Ishikawa (cell line): Measurements from ENCODE around the gene USP20.

Source experiments
- CEBPB ChIP-seq: IDR thresholded peaks from 2 replicates; pipeline ENCODE4 v1.6.1; 2012
- CREB1 ChIP-seq: IDR thresholded peaks from 2 replicates; pipeline ENCODE4 v1.6.1; 2012; ENCODE audit warnings: low read depth
- EGR1 ChIP-seq: IDR thresholded peaks from 2 replicates; pipeline ENCODE4 v1.6.1; 2012
- EP300 ChIP-seq: IDR thresholded peaks from 2 replicates; pipeline ENCODE4 v1.6.1; 2012; ENCODE audit warnings: borderline replicate concordance
- FOXM1 ChIP-seq: IDR thresholded peaks from 2 replicates; pipeline ENCODE4 v1.6.1; 2012; ENCODE audit warnings: low read depth, borderline replicate concordance
- NFIC ChIP-seq: IDR thresholded peaks from 2 replicates; pipeline ENCODE4 v1.6.1; 2012
- RAD21 ChIP-seq: IDR thresholded peaks from 2 replicates; pipeline ENCODE4 v1.6.1; 2012; ENCODE audit warnings: low read depth
- TAF1 ChIP-seq: IDR thresholded peaks from 2 replicates; pipeline ENCODE4 v1.6.1; 2012; ENCODE audit warnings: low read depth, mild to moderate bottlenecking
- TCF12 ChIP-seq: IDR thresholded peaks from 2 replicates; pipeline ENCODE4 v1.6.1; 2012; ENCODE audit warnings: low read depth
- TEAD4 ChIP-seq: IDR thresholded peaks from 2 replicates; pipeline ENCODE4 v1.6.1; 2012
- YY1 ChIP-seq: IDR thresholded peaks from 2 replicates; pipeline ENCODE4 v1.6.1; 2012; ENCODE audit warnings: low read depth
- ZBTB7A ChIP-seq: IDR thresholded peaks from 2 replicates; pipeline ENCODE4 v1.6.1; 2012; ENCODE audit warnings: low read depth
- TF ChIP-seq, protein P1 (sequence below): IDR thresholded peaks from 2 replicates; pipeline ENCODE4 v1.6.1; 2012
- TF ChIP-seq, protein P2 (sequence below): IDR thresholded peaks from 2 replicates; pipeline ENCODE4 v1.6.1; 2012; ENCODE audit warnings: low read depth, mild to moderate bottlenecking
- TF ChIP-seq, protein P3 (sequence below): IDR thresholded peaks from 2 replicates; pipeline ENCODE4 v1.6.1; 2012

Gene USP20

DNA sequence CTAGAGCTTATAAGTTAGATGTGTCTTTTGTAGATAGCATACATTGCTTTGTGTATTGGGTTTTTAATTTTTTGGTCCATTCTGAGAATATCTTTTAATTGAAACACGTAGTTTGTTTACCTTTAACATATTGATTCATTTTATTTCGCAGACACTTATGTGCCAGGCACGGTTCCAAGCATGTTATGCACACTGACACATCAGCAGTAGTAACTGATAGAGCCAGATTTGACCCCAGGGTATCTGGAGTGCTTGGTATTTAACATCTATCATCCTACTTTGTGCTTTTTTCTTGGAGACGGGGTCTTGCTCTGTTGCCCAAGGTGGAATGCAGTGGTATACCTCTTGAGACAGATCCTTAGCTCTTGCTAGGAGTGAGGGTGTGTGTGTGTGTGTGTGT, 71.9 kb downstream of the USP20 start:
- TF ChIP-seq TCF12, result no peak
- no peak for TF ChIP-seq YY1
- no peak for TF ChIP-seq TAF1
- TF ChIP-seq NFIC, result no peak
- TF ChIP-seq EP300, result no peak
- TF ChIP-seq CREB1, result no peak
- TF ChIP-seq RAD21, result no peak
- TF ChIP-seq FOXM1, result no peak
- TF ChIP-seq EGR1, result no peak
- no peak for TF ChIP-seq TEAD4
- TF ChIP-seq, protein P1, sequence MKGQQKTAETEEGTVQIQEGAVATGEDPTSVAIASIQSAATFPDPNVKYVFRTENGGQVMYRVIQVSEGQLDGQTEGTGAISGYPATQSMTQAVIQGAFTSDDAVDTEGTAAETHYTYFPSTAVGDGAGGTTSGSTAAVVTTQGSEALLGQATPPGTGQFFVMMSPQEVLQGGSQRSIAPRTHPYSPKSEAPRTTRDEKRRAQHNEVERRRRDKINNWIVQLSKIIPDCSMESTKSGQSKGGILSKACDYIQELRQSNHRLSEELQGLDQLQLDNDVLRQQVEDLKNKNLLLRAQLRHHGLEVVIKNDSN, result no peak
- TF ChIP-seq ZBTB7A, result no peak
- TF ChIP-seq, protein P2, sequence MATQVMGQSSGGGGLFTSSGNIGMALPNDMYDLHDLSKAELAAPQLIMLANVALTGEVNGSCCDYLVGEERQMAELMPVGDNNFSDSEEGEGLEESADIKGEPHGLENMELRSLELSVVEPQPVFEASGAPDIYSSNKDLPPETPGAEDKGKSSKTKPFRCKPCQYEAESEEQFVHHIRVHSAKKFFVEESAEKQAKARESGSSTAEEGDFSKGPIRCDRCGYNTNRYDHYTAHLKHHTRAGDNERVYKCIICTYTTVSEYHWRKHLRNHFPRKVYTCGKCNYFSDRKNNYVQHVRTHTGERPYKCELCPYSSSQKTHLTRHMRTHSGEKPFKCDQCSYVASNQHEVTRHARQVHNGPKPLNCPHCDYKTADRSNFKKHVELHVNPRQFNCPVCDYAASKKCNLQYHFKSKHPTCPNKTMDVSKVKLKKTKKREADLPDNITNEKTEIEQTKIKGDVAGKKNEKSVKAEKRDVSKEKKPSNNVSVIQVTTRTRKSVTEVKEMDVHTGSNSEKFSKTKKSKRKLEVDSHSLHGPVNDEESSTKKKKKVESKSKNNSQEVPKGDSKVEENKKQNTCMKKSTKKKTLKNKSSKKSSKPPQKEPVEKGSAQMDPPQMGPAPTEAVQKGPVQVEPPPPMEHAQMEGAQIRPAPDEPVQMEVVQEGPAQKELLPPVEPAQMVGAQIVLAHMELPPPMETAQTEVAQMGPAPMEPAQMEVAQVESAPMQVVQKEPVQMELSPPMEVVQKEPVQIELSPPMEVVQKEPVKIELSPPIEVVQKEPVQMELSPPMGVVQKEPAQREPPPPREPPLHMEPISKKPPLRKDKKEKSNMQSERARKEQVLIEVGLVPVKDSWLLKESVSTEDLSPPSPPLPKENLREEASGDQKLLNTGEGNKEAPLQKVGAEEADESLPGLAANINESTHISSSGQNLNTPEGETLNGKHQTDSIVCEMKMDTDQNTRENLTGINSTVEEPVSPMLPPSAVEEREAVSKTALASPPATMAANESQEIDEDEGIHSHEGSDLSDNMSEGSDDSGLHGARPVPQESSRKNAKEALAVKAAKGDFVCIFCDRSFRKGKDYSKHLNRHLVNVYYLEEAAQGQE, result no peak
- TF ChIP-seq, protein P3, sequence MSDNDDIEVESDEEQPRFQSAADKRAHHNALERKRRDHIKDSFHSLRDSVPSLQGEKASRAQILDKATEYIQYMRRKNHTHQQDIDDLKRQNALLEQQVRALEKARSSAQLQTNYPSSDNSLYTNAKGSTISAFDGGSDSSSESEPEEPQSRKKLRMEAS, result no peak
- no peak for TF ChIP-seq CEBPB

DNA sequence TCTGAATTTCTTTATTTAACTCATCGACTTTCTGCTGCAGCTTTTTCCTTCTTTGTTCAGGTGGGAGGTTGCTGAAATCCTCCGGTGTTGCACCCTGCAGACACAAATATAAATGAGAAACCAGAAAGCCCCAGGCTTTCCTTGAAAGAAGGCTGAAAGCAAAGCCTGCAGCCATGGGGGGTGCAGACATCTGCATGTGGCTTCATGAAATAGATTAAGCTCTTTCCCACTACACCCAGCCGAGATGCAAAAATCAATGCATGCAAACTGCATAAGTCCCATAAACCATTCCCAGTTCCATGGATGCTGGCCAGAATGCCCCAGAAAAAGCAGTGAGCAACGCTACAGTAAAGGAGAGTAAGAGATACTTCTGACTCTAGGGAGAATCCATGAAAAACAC, 73.6 kb downstream of the USP20 start:
- TF ChIP-seq TAF1 (no peak), YY1 (no peak), TCF12 (no peak), EP300 (no peak), FOXM1 (no peak)

DNA sequence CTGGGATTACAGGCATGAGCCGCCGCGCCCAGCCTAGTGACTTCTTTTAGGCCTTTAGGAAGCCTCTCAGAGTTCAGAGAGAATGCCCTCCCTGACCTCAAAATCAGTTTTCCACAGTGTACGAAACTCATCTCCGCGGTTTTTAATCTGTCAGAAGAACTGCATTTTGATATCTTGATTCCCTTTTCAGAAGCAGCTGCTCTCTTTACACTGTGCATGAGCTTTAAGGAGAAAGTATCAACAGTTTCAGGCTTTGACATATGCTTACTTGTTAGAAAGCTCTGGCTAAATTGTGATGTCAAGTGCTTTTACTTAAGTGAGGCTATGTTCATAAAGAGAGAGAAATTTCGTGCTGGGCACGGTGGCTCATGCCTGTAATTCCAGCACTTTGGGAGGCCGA, 74.6 kb downstream of the USP20 start:
- TF ChIP-seq FOXM1, result no peak
- TF ChIP-seq, protein P1, result no peak
- TF ChIP-seq ZBTB7A, result no peak
- no peak for TF ChIP-seq NFIC
- no peak for TF ChIP-seq YY1
- no peak for TF ChIP-seq RAD21
- TF ChIP-seq, protein P3, result no peak
- TF ChIP-seq, protein P2, result no peak
- TF ChIP-seq CEBPB, result no peak
- no peak for TF ChIP-seq EGR1
- TF ChIP-seq TAF1, result no peak
- no peak for TF ChIP-seq TEAD4
- no peak for TF ChIP-seq EP300
- no peak for TF ChIP-seq CREB1
- TF ChIP-seq TCF12, result no peak

DNA sequence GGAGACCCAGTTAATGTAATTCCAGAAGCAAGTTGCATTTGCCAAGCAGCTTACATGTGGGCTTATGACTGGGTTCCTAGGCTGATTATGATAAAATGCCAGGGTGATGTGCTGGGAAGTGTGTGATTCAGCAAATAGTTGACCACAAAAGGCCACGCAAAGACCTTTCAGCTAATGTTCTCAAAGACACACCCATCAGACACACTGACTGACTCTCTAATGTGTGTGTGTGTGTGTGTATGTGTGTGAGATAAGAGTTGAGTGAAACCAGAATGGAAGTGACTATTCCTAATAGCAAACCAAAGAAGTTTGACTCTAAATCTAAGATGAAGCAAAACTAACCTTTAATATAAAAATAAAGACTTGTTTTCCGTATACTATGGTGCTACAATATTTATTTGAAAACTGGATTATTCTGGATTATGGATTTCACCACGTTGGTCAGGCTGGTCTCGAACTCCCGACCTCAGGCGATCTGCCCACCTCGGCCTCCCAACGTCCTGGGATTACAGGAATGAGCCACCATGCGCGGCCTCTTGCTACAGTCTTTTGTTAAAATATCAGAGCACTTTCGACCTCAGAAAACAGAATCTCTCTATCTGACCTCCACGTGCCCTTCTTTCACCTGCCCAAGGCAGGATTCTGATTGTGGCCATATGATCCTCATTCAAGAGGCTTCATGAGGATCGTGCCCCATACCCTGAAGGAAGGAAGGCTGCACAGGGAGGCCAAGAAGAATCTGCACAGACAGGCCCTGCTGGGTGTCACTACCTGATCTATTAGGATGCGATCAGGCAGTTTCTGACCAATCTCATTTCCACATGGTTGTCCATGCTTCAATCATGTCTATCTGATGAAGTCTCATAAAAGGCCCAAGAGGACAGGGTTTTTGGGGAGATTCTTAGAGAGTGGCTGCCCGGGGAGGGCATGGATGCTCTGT, 75.6 kb downstream of the USP20 start:
- no peak for TF ChIP-seq EGR1
- no peak for TF ChIP-seq TAF1
- TF ChIP-seq RAD21, result no peak
- no peak for TF ChIP-seq ZBTB7A
- TF ChIP-seq, protein P2, result no peak
- no peak for TF ChIP-seq TEAD4
- TF ChIP-seq TCF12, result no peak
- no peak for TF ChIP-seq YY1
